ENCODE measurements around the gene ZNF23.

Gene ZNF23

DNA sequence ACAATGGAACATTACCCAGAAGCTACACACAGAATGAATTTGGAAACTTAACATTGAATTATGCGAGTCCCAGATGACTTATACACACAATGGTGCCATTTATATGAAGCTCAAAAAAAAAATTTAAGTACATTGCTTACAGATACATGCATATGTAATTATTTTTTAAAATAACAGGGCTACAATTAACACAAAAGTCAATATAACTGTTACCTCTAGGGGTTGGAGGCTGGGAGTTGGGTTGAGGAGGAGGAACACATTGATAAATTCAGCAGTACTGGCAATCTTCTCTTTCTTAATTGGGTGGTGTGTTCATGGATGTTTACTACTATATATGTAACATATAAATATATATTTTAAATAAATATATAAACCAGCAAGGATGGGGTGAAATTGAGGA lies 1.1 kb downstream of the ZNF23 start:
- Histone ChIP-seq H3K9me3 (replicated peaks in 1 of 2; ENCODE audit: control insufficient read depth in 2 of 2, insufficient read depth in 1 of 2, low read depth in 1 of 2, low read length in 2 of 2) (peaks cover 0 to 3% of the 10 kb centered on the region in 2 donors), H2BK12ac (ENCODE audit: low read length) (no peak overlapping the region), H2BK120ac (ENCODE audit: low read depth, low read length) (no peak overlapping the region), H4K91ac (ENCODE audit: low read depth, low read length, poor library complexity) (no peak overlapping the region), H3K14ac (ENCODE audit: low read length) (no peak overlapping the region), H2AK5ac (ENCODE audit: low read depth, low read length) (no peak overlapping the region), H4K8ac (ENCODE audit: low read depth, low read length) (no peak overlapping the region), H2AFZ (ENCODE audit: low read length) (no peak overlapping the region), H3K9ac (ENCODE audit: low read depth, low read length, poor library complexity) (no peak overlapping the region), H3K4me3 (ENCODE audit: low read length in 2 of 2) (peak overlapping the region in 1 of 2 donors; percentile 100), H3K23ac (ENCODE audit: low read depth, low read length, poor library complexity) (no peak overlapping the region), H3K36me3 (replicated peaks in 1 of 2; ENCODE audit: control insufficient read depth in 2 of 2, insufficient read depth in 2 of 2, low read length in 2 of 2) (peaks cover 5 to 9% of the 10 kb centered on the region in 2 donors), H3K4ac (ENCODE audit: low read length) (no peak overlapping the region), H3K18ac (ENCODE audit: low read length) (no peak overlapping the region), H3K4me2 (ENCODE audit: insufficient read depth, low read length, poor library complexity, severe bottlenecking) (no peak overlapping the region), H3K79me1 (ENCODE audit: low read depth, low read length) (peaks cover 5% of the 10 kb centered on the region), H2BK15ac (ENCODE audit: low read length) (no peak overlapping the region), H2BK5ac (ENCODE audit: low read length) (no peak overlapping the region), H3K4me1 (ENCODE audit: control insufficient read depth in 2 of 2, insufficient read depth in 1 of 2, low read depth in 1 of 2, low read length in 2 of 2) (peaks cover 2 to 12% of the 10 kb centered on the region in 2 donors), H3K27ac (replicated peaks; ENCODE audit: low read length) (no peak overlapping the region), H3K27me3 (ENCODE audit: control insufficient read depth in 3 of 3, insufficient read depth in 3 of 3, low read depth in 1 of 3, low read length in 3 of 3) (no peaks in the 10 kb centered on the region)
- no peak for DNase-seq (ENCODE audit: low spot score)
- WGBS, 2 donors (ENCODE audit: extremely low coverage in 2 of 2, insufficient read length in 2 of 2, insufficient replicate concordance in 1 of 2) = no CpG with 5 or more reads among the region's 1 CpG

DNA sequence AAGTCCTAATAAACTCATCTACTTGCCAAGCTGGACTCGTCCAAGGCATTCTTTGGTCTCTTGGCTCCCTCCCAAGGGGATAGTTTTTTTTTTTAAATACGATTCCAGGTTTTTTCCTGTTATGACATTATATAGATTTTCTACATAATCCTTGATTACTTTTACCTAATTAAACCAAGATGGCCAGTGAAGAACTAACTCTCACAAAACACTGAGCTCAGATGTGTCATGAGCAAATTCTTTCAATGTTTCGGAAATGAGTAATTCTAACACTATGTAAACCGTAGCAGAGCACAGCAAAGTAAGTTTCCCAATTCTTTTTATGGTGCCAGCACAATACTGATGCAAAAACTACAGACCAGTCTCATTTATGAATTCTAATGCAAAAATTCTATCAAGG lies 1.8 kb downstream of the ZNF23 start:
- H3K14ac ChIP-seq (ENCODE audit: low read length) = no peak overlapping the region
- no peak overlapping the region for H3K4ac ChIP-seq (ENCODE audit: low read length)
- H2BK15ac ChIP-seq (ENCODE audit: low read length) = no peak overlapping the region
- no peak overlapping the region for H2AFZ ChIP-seq (ENCODE audit: low read length)
- H2BK12ac ChIP-seq (ENCODE audit: low read length) = no peak overlapping the region
- H3K4me1 ChIP-seq (ENCODE audit: control insufficient read depth in 2 of 2, insufficient read depth in 1 of 2, low read depth in 1 of 2, low read length in 2 of 2) = peaks cover 2 to 12% of the 10 kb centered on the region in 2 donors
- peaks cover 9 to 15% of the 10 kb centered on the region in 2 donors for H3K36me3 ChIP-seq (replicated peaks in 1 of 2; ENCODE audit: control insufficient read depth in 2 of 2, insufficient read depth in 2 of 2, low read length in 2 of 2)
- H3K79me1 ChIP-seq (ENCODE audit: low read depth, low read length) = peaks cover 5% of the 10 kb centered on the region
- no peak overlapping the region for H3K4me2 ChIP-seq (ENCODE audit: insufficient read depth, low read length, poor library complexity, severe bottlenecking)
- no peaks in the 10 kb centered on the region for H3K27me3 ChIP-seq (ENCODE audit: control insufficient read depth in 3 of 3, insufficient read depth in 3 of 3, low read depth in 1 of 3, low read length in 3 of 3)
- H3K18ac ChIP-seq (ENCODE audit: low read length) = no peak overlapping the region
- H2AK5ac ChIP-seq (ENCODE audit: low read depth, low read length) = no peak overlapping the region
- H2BK120ac ChIP-seq (ENCODE audit: low read depth, low read length) = no peak overlapping the region
- no peak for DNase-seq (ENCODE audit: low spot score)
- H3K9me3 ChIP-seq (replicated peaks in 1 of 2; ENCODE audit: control insufficient read depth in 2 of 2, insufficient read depth in 1 of 2, low read depth in 1 of 2, low read length in 2 of 2) = peaks cover 0 to 3% of the 10 kb centered on the region in 2 donors
- no peak overlapping the region for H2BK5ac ChIP-seq (ENCODE audit: low read length)
- no peak overlapping the region for H3K4me3 ChIP-seq (ENCODE audit: low read length in 2 of 2)
- H3K27ac ChIP-seq (replicated peaks; ENCODE audit: low read length) = no peak overlapping the region
- H4K91ac ChIP-seq (ENCODE audit: low read depth, low read length, poor library complexity) = no peak overlapping the region
- no peak overlapping the region for H4K8ac ChIP-seq (ENCODE audit: low read depth, low read length)
- H3K23ac ChIP-seq (ENCODE audit: low read depth, low read length, poor library complexity) = no peak overlapping the region
- H3K9ac ChIP-seq (ENCODE audit: low read depth, low read length, poor library complexity) = no peak overlapping the region
- no CpG with 5 or more reads among the region's 4 CpGs for WGBS, 2 donors (ENCODE audit: extremely low coverage in 2 of 2, insufficient read length in 2 of 2, insufficient replicate concordance in 1 of 2)

DNA sequence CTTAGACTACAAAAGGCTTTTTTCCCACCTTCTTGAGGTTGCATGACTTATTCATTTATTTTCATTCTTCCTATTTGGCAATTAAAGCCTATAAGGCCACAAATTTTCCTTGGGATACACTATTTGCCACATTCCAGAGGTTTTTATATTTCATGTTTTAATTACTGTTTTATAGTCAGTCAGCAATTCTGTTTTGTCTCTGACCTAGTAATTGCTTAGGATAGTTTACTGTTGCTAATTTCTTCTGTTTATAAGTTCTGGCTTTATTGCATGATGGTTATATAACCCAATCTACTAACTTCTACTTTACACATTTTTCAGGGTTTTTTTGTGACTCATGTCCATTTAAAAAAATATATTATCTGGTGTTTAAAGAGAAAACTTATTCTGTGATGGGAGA lies 2.5 kb downstream of the ZNF23 start:
- no peak for DNase-seq (ENCODE audit: low spot score)
- H2BK12ac ChIP-seq (ENCODE audit: low read length) = no peak overlapping the region
- H3K4me3 ChIP-seq (ENCODE audit: low read length in 2 of 2) = no peak overlapping the region
- H3K18ac ChIP-seq (ENCODE audit: low read length) = no peak overlapping the region
- no peak overlapping the region for H4K8ac ChIP-seq (ENCODE audit: low read depth, low read length)
- H3K27me3 ChIP-seq (ENCODE audit: control insufficient read depth in 3 of 3, insufficient read depth in 3 of 3, low read depth in 1 of 3, low read length in 3 of 3) = no peaks in the 10 kb centered on the region
- H3K4ac ChIP-seq (ENCODE audit: low read length) = no peak overlapping the region
- no peak overlapping the region for H3K27ac ChIP-seq (replicated peaks; ENCODE audit: low read length)
- H3K4me2 ChIP-seq (ENCODE audit: insufficient read depth, low read length, poor library complexity, severe bottlenecking) = no peak overlapping the region
- H3K36me3 ChIP-seq (replicated peaks in 1 of 2; ENCODE audit: control insufficient read depth in 2 of 2, insufficient read depth in 2 of 2, low read length in 2 of 2) = peaks cover 10 to 21% of the 10 kb centered on the region in 2 donors
- H4K91ac ChIP-seq (ENCODE audit: low read depth, low read length, poor library complexity) = no peak overlapping the region
- no peak overlapping the region for H2BK5ac ChIP-seq (ENCODE audit: low read length)
- no peak overlapping the region for H2BK120ac ChIP-seq (ENCODE audit: low read depth, low read length)
- H3K9me3 ChIP-seq (replicated peaks in 1 of 2; ENCODE audit: control insufficient read depth in 2 of 2, insufficient read depth in 1 of 2, low read depth in 1 of 2, low read length in 2 of 2) = peaks cover 0 to 4% of the 10 kb centered on the region in 2 donors
- no peak overlapping the region for H3K9ac ChIP-seq (ENCODE audit: low read depth, low read length, poor library complexity)
- no peak overlapping the region for H2AFZ ChIP-seq (ENCODE audit: low read length)
- H3K4me1 ChIP-seq (ENCODE audit: control insufficient read depth in 2 of 2, insufficient read depth in 1 of 2, low read depth in 1 of 2, low read length in 2 of 2) = peaks cover 2 to 12% of the 10 kb centered on the region in 2 donors
- no peak overlapping the region for H2BK15ac ChIP-seq (ENCODE audit: low read length)
- no peak overlapping the region for H3K23ac ChIP-seq (ENCODE audit: low read depth, low read length, poor library complexity)
- H3K14ac ChIP-seq (ENCODE audit: low read length) = no peak overlapping the region
- H3K79me1 ChIP-seq (ENCODE audit: low read depth, low read length) = peaks cover 5% of the 10 kb centered on the region
- H2AK5ac ChIP-seq (ENCODE audit: low read depth, low read length) = no peak overlapping the region

DNA sequence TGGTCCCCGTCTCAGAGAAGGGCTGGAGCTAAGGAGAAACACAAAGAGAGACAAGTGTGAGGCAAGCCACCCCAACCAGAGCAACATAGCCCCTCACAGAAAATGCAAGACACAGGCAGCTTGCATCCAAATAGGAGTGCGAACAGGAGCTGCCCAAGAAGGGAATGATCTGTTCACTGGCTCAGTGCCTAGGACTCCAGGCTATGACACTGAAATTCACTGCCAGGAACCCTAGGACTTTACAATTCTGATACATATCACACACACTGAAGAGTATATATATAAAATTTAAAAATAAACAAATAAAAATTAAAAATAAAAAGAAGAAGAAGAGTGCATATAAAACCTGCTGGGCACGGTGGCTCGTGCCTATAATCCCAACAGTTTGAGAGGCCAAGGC lies 5.2 kb downstream of the ZNF23 start:
- Histone ChIP-seq H3K4me1 (ENCODE audit: control insufficient read depth in 2 of 2, insufficient read depth in 1 of 2, low read depth in 1 of 2, low read length in 2 of 2) (peaks cover 0 to 5% of the 10 kb centered on the region in 2 donors), H2AK5ac (ENCODE audit: low read depth, low read length) (no peak overlapping the region), H3K4ac (ENCODE audit: low read length) (peak overlapping the region; percentile 39), H2BK12ac (ENCODE audit: low read length) (no peak overlapping the region), H3K4me3 (ENCODE audit: low read length in 2 of 2) (no peak overlapping the region), H2BK120ac (ENCODE audit: low read depth, low read length) (no peak overlapping the region), H2AFZ (ENCODE audit: low read length) (no peak overlapping the region), H3K14ac (ENCODE audit: low read length) (no peak overlapping the region), H4K8ac (ENCODE audit: low read depth, low read length) (no peak overlapping the region), H3K79me1 (ENCODE audit: low read depth, low read length) (peaks cover 4% of the 10 kb centered on the region), H3K27me3 (ENCODE audit: control insufficient read depth in 3 of 3, insufficient read depth in 3 of 3, low read depth in 1 of 3, low read length in 3 of 3) (no peaks in the 10 kb centered on the region), H3K36me3 (replicated peaks in 1 of 2; ENCODE audit: control insufficient read depth in 2 of 2, insufficient read depth in 2 of 2, low read length in 2 of 2) (peaks cover 27 to 48% of the 10 kb centered on the region in 2 donors), H2BK15ac (ENCODE audit: low read length) (no peak overlapping the region), H3K9ac (ENCODE audit: low read depth, low read length, poor library complexity) (no peak overlapping the region), H3K18ac (ENCODE audit: low read length) (no peak overlapping the region), H4K91ac (ENCODE audit: low read depth, low read length, poor library complexity) (no peak overlapping the region), H3K4me2 (ENCODE audit: insufficient read depth, low read length, poor library complexity, severe bottlenecking) (no peak overlapping the region), H2BK5ac (ENCODE audit: low read length) (no peak overlapping the region), H3K27ac (replicated peaks; ENCODE audit: low read length) (no peak overlapping the region), H3K23ac (ENCODE audit: low read depth, low read length, poor library complexity) (no peak overlapping the region), H3K9me3 (replicated peaks in 1 of 2; ENCODE audit: control insufficient read depth in 2 of 2, insufficient read depth in 1 of 2, low read depth in 1 of 2, low read length in 2 of 2) (peaks cover 15 to 16% of the 10 kb centered on the region in 2 donors)
- no peak for DNase-seq (ENCODE audit: low spot score)
- WGBS, 2 donors (ENCODE audit: extremely low coverage in 2 of 2, insufficient read length in 2 of 2, insufficient replicate concordance in 1 of 2) = no CpG with 5 or more reads among the region's 4 CpGs

All from neuronal stem cell (in vitro differentiated cells).